Measurements from ENCODE around the gene MMP14.

Gene MMP14

GRCh38 chr14:22864979-22865378 lies 28.6 kb downstream of the MMP14 start:
- no peak for DNase-seq

- no peak for DNase-seq
Measured at GRCh38 chr14:22865424-22866405, 29.3 kb downstream of the MMP14 start.

- no peak for DNase-seq
Measured at GRCh38 chr14:22866874-22867273, 30.5 kb downstream of the MMP14 start.

- no peak for DNase-seq
Measured at GRCh38 chr14:22870811-22871223, 34.4 kb downstream of the MMP14 start.

- peak; percentile 87 for DNase-seq
Measured at GRCh38 chr14:22871224-22872032, 35.0 kb downstream of the MMP14 start, which contains the start of gene LRP10. TSS of gene LRP10 (plus strand) at chr14:22871740. CDS start at chr14:22872304, 564 bp downstream.

- DNase-seq, result peak; percentile 82
Measured at GRCh38 chr14:22872033-22872832, 35.8 kb downstream of the MMP14 start.

- no peak for DNase-seq
Measured at GRCh38 chr14:22872833-22873520, 36.6 kb downstream of the MMP14 start.

GRCh38 chr14:22875003-22875747 lies 38.8 kb downstream of the MMP14 start:
- DNase-seq, result no peak

- DNase-seq, result no peak
Measured at GRCh38 chr14:22875748-22876319, 39.4 kb downstream of the MMP14 start.

- DNase-seq, result no peak
Measured at GRCh38 chr14:22877000-22877501, 40.7 kb downstream of the MMP14 start.

- no peak for DNase-seq
Measured at GRCh38 chr14:22878271-22879246, 42.2 kb downstream of the MMP14 start.

GRCh38 chr14:22882064-22882463 lies 45.7 kb downstream of the MMP14 start:
- DNase-seq, result no peak

GRCh38 chr14:22882529-22883172 lies 46.3 kb downstream of the MMP14 start:
- peak; percentile 63 for DNase-seq

- no peak for DNase-seq
Measured at GRCh38 chr14:22883173-22883976, 47.0 kb downstream of the MMP14 start, which contains the start of gene REM2. TSS of gene REM2 (plus strand) at chr14:22883222. CDS start at chr14:22883288, 66 bp downstream.

GRCh38 chr14:22884076-22884737 lies 47.8 kb downstream of the MMP14 start:
- no peak for DNase-seq

- DNase-seq, result no peak
Measured at GRCh38 chr14:22884738-22885523, 48.5 kb downstream of the MMP14 start.

Data from CD4-positive, alpha-beta T cell treated with Interleukin-17A for 4 hours (primary cell).